ENCODE results near the gene FDXR.

FDXR gene

GRCh38 chr17:74832421-74832820, 40.4 kb downstream of the FDXR start:
- no peak for FAIRE-seq

- no peak for FAIRE-seq
Observed at GRCh38 chr17:74831444-74832146, 41.2 kb downstream of the FDXR start.

GRCh38 chr17:74830861-74831260, 41.9 kb downstream of the FDXR start:
- no peak for FAIRE-seq

GRCh38 chr17:74827800-74828199, 45.0 kb downstream of the FDXR start:
- no peak for FAIRE-seq

GRCh38 chr17:74825952-74826719, 46.7 kb downstream of the FDXR start:
- FAIRE-seq, result no peak

GRCh38 chr17:74824961-74825627, 47.7 kb downstream of the FDXR start:
- no peak for FAIRE-seq

GRCh38 chr17:74822939-74823367, 49.8 kb downstream of the FDXR start:
- FAIRE-seq, result no peak

- FAIRE-seq, result no peak
Observed at GRCh38 chr17:74822335-74822938, 50.4 kb downstream of the FDXR start.

- FAIRE-seq, result no peak
Observed at GRCh38 chr17:74821655-74822334, 51.0 kb downstream of the FDXR start.

GRCh38 chr17:74819801-74820436, 52.9 kb downstream of the FDXR start:
- FAIRE-seq, result no peak

GRCh38 chr17:74818291-74818938, 54.4 kb downstream of the FDXR start:
- no peak for FAIRE-seq

GRCh38 chr17:74816905-74817620, 55.7 kb downstream of the FDXR start:
- no peak for FAIRE-seq

- no peak for FAIRE-seq
Observed at GRCh38 chr17:74815550-74816370, 57.0 kb downstream of the FDXR start.

- FAIRE-seq, result no peak
Observed at GRCh38 chr17:74815067-74815466, 57.7 kb downstream of the FDXR start.

GRCh38 chr17:74814453-74814852, 58.3 kb downstream of the FDXR start:
- FAIRE-seq, result no peak
